A549 (cell line): ENCODE data around the gene TTC28. TPM values are rescaled to one million over a fixed set of nuclear protein-coding genes. Genes with fewer than 3 reads are reported as not detected.

Experiments used
- ATAC-seq, 2 experiments: fragments of 200-7000 bp in 1 of 2; fragments of >200 bp in 1 of 2; cut with Nextera tagmentation in 1 of 2; cut with Tn5 transposase in 1 of 2; 3 replicates each; pipeline versions ENCODE4 v1.8.0 to v1.9.1; 2018 to 2020; ENCODE audit warnings: mild to moderate bottlenecking in 1 of 2, moderate library complexity in 1 of 2
- CTCF ChIA-PET: fragments of 300-600 bp; sonication (Branson Sonifier 250); formaldehyde crosslinking; extraction: SDS; loops from one replicate; lab custom pipeline; 2021; ENCODE audit warnings: antibody characterized with exemption, inconsistent platforms; lab: Yijun Ruan, JAX
- POLR2A ChIA-PET: fragments of 350-600 bp; formaldehyde crosslinking; extraction: SDS; loops from one replicate; lab custom pipeline; 2021; ENCODE audit warnings: antibody characterized with exemption, inconsistent platforms; lab: Yijun Ruan, JAX
- DNase-seq, 2 experiments: peaks; one replicate each; pipeline versions ENCODE4 v3.0.0 to v3.0.0-alpha.2; 2011 to 2016; ENCODE audit warnings: low read depth in 1 of 2, low spot score in 1 of 2
- FAIRE-seq: peaks from 2 replicates; lab custom pipeline; 2011; peaks lifted over from hg19 to GRCh38; lab: Jason Lieb, UNC
- H3K27ac ChIP-seq, 2 experiments: fragments of >200 bp; sonication (Bioruptor Twin); formaldehyde crosslinking; 3 replicates each; pipeline ENCODE4 v1.5.1; 2016 to 2017
- H3K4me1 ChIP-seq: fragments of >200 bp; sonication (Bioruptor Twin); formaldehyde crosslinking; 3 replicates; pipeline ENCODE4 v1.6.1; 2016
- H3K4me2 ChIP-seq: fragments of >200 bp; sonication (Bioruptor Twin); formaldehyde crosslinking; 3 replicates; pipeline ENCODE4 v1.6.1; 2016
- H3K4me3 ChIP-seq: fragments of >200 bp; sonication (Bioruptor Twin); formaldehyde crosslinking; 3 replicates; pipeline ENCODE4 v1.5.1; 2016
- H3K9me3 ChIP-seq: fragments of >200 bp; sonication (Bioruptor Twin); formaldehyde crosslinking; 3 replicates; pipeline ENCODE4 v1.6.1; 2016
- ATOH8 ChIP-seq: fragments of 250-450 bp; sonication (Bioruptor Pico); IDR thresholded peaks from 2 replicates; pipeline ENCODE4 v1.5.0; 2020; ENCODE audit warnings: low read depth, mild to moderate bottlenecking, moderate library complexity
- CBX2 ChIP-seq: fragments of 200-600 bp; sonication (generic); IDR thresholded peaks from 2 replicates; pipeline ENCODE4 v1.6.1; 2016; ENCODE audit warnings: low read depth, mild to moderate bottlenecking, borderline replicate concordance
- CBX8 ChIP-seq: fragments of 200-600 bp; sonication (generic); IDR thresholded peaks from 2 replicates; pipeline ENCODE4 v1.6.1; 2016
- CEBPB ChIP-seq, 2 experiments: fragments of >200 bp in 1 of 2; sonication (Bioruptor Twin) in 1 of 2; formaldehyde crosslinking in 1 of 2; IDR thresholded peaks; 2 replicates each; pipeline ENCODE4 v1.6.1; 2012 to 2016
- CHD2 ChIP-seq: fragments of 150-350 bp; IDR thresholded peaks from 2 replicates; pipeline ENCODE4 v1.6.1; 2014; ENCODE audit warnings: low read length; ENCODE audit not compliant: partially characterized antibody
- CHD4 ChIP-seq: fragments of 200-600 bp; sonication (generic); IDR thresholded peaks from 2 replicates; pipeline ENCODE4 v1.6.1; 2016; ENCODE audit warnings: antibody characterized with exemption, mild to moderate bottlenecking, borderline replicate concordance
- EHF ChIP-seq: fragments of 250-450 bp; sonication (Bioruptor Pico); IDR thresholded peaks from 2 replicates; pipeline ENCODE4 v1.5.0; 2020; ENCODE audit warnings: mild to moderate bottlenecking
- EHMT2 ChIP-seq: fragments of 200-600 bp; sonication (generic); IDR thresholded peaks from 2 replicates; pipeline ENCODE4 v1.6.1; 2016; ENCODE audit warnings: antibody characterized with exemption, low read depth, mild to moderate bottlenecking, moderate library complexity
- ELK1 ChIP-seq: fragments of 150-350 bp; IDR thresholded peaks from 2 replicates; pipeline ENCODE4 v1.6.1; 2014; ENCODE audit warnings: low read depth, mild to moderate bottlenecking, low read length
- ESRRA ChIP-seq: fragments of 150-350 bp; IDR thresholded peaks from 2 replicates; pipeline ENCODE4 v1.6.1; 2014; ENCODE audit warnings: mild to moderate bottlenecking, low read length, borderline replicate concordance
- KDM1A ChIP-seq: fragments of 200-600 bp; sonication (generic); IDR thresholded peaks from 2 replicates; pipeline ENCODE4 v1.6.1; 2016; ENCODE audit warnings: low read depth, mild to moderate bottlenecking
- NFE2L2 ChIP-seq: fragments of 150-350 bp; conservative IDR thresholded peaks from 2 replicates; pipeline ENCODE4 v1.6.1; 2014; ENCODE audit warnings: low read length
- PBX3 ChIP-seq: IDR thresholded peaks from 2 replicates; pipeline ENCODE4 v1.6.1; 2012
- PHF8 ChIP-seq: fragments of 200-600 bp; sonication (generic); IDR thresholded peaks from 2 replicates; pipeline ENCODE4 v1.6.1; 2016; ENCODE audit warnings: low read depth, mild to moderate bottlenecking, antibody characterized with exemption, moderate library complexity, borderline replicate concordance
- POLR2A ChIP-seq: IDR thresholded peaks from 2 replicates; pipeline ENCODE4 v1.6.1; 2012; ENCODE audit warnings: mild to moderate bottlenecking, low read length
- POLR2AphosphoS2 ChIP-seq: conservative IDR thresholded peaks from 2 replicates; pipeline ENCODE4 v1.6.1; 2012; ENCODE audit warnings: low read length, improper control_type of control experiment, inconsistent platforms
- RAD21 ChIP-seq, 2 experiments: fragments of >200 bp in 1 of 2; sonication (Bioruptor Twin) in 1 of 2; formaldehyde crosslinking in 1 of 2; IDR thresholded peaks in 1 of 2; conservative IDR thresholded peaks in 1 of 2; 2 replicates in 1 of 2; 3 replicates in 1 of 2; pipeline ENCODE4 v1.6.1; 2012 to 2018; ENCODE audit warnings: inconsistent platforms in 1 of 2
- RFX5 ChIP-seq: fragments of 450-650 bp; IDR thresholded peaks from 2 replicates; pipeline ENCODE4 v1.7.1; 2014; ENCODE audit warnings: antibody characterized with exemption, mild to moderate bottlenecking, moderate library complexity
- TFCP2L1 ChIP-seq: fragments of 250-450 bp; sonication (Bioruptor Pico); IDR thresholded peaks from 2 replicates; pipeline ENCODE4 v1.5.0; 2021; ENCODE audit warnings: mild to moderate bottlenecking
- ZNF302 ChIP-seq: fragments of 250-450 bp; sonication (Bioruptor Pico); IDR thresholded peaks from 2 replicates; pipeline ENCODE4 v1.9.0; 2021; ENCODE audit warnings: inconsistent platforms, mild to moderate bottlenecking, moderate library complexity
- WGBS: methylation state at CpG from one replicate; pipeline ENCODE4 v1.1.6; 2017; ENCODE audit errors: missing lambda C conversion rate; 5-methylcytosine and 5-hydroxymethylcytosine counted together
- polyA plus RNA-seq, 4 experiments: library from polyadenylated mRNA; depleted of rRNA in 3 of 4; stranded (reverse); fragments of >200 nt; fragmentation: RNase III in 1 of 4; extraction: RNeasy Plus Mini Kit Qiagen cat#74134 plus additional on column Dnase treatment in 1 of 4; gene quantifications; 2 replicates in 3 of 4; 3 replicates in 1 of 4; pipeline ENCODE4 v1.2.3, GENCODE V29; 2011 to 2017

TTC28 gene
- polyA plus RNA-seq, 2 of the 4 experiments (the other 2 are of a cell fraction), result 2.6 to 3.8 TPM

- H3K9me3 ChIP-seq, result no peaks in the 10 kb centered on the region
- H3K27ac ChIP-seq, result no peak overlapping the region
- H3K4me3 ChIP-seq, result no peak overlapping the region
- CTCF ChIA-PET, result no interaction called here
- DNase-seq (no peak), ATAC-seq (no peak), FAIRE-seq (no peak)
- WGBS, result 81% methylated on average over 2 of the region's 2 CpGs
- no peak for TF ChIP-seq PBX3
- no peak for TF ChIP-seq ESRRA
- TF ChIP-seq CHD4, result no peak
- TF ChIP-seq RFX5, result no peak
- TF ChIP-seq EHF (CRISPR knock-in tag), result no peak
- POLR2A ChIA-PET, result no interaction called here
- H3K4me1 ChIP-seq, result peaks cover 12% of the 10 kb centered on the region
- no peak overlapping the region for H3K4me2 ChIP-seq
These were observed 270.9 kb downstream of the TTC28 start for GRCh38 chr22:28408709-28409108.

- POLR2A ChIA-PET, result no interaction called here
- ATAC-seq (no peak), DNase-seq (no peak), FAIRE-seq (no peak)
- no peak overlapping the region for H3K27ac ChIP-seq
- no peak overlapping the region for H3K4me2 ChIP-seq
- no peaks in the 10 kb centered on the region for H3K9me3 ChIP-seq
- H3K4me1 ChIP-seq, result peaks cover 9% of the 10 kb centered on the region; the same call in 2 of the 3 replicates
- TF ChIP-seq ELK1 (no peak), NFE2L2 (no peak), ESRRA (no peak), EHMT2 (no peak), CHD4 (no peak), PBX3 (no peak), ZNF302 (CRISPR knock-in tag) (no peak), CBX8 (no peak), POLR2A (no peak), KDM1A (no peak), ATOH8 (CRISPR knock-in tag) (no peak), TFCP2L1 (CRISPR knock-in tag) (no peak), CEBPB (IDR thresholded peaks at IDR 0.05) (no peak), CBX2 (no peak), CHD2 (no peak), PHF8 (no peak)
- CTCF ChIA-PET, result no interaction called here
- 88% methylated on average over 4 of the region's 4 CpGs for WGBS
- H3K4me3 ChIP-seq, result no peak overlapping the region
These were observed 272.0 kb downstream of the TTC28 start for GRCh38 chr22:28407645-28408044.

- no peak for DNase-seq
- H3K4me3 ChIP-seq, result no peak overlapping the region
- FAIRE-seq, result no peak
- no peak overlapping the region for H3K27ac ChIP-seq
- ATAC-seq, result no peak
- 92% methylated on average over 3 of the region's 3 CpGs for WGBS
- H3K4me2 ChIP-seq, result no peak overlapping the region
- H3K9me3 ChIP-seq, result no peaks in the 10 kb centered on the region
- ChIA-PET CTCF (interaction anchor here (0.8 kb wide), 1 partner anchor 423 kb away, joined by 3 read pairs; no protein-coding TSS in a partner anchor), POLR2A (no interaction called here)
- no peak for TF ChIP-seq POLR2AphosphoS2
- no peak for TF ChIP-seq RAD21 (conservative IDR thresholded peaks at IDR 0.05 in 1 of 2, IDR thresholded peaks at IDR 0.05 in 1 of 2)
- TF ChIP-seq PBX3, result no peak
- no peak for TF ChIP-seq ESRRA
- H3K4me1 ChIP-seq, result peaks cover 9% of the 10 kb centered on the region; the same call in 2 of the 3 replicates
These were observed 273.4 kb downstream of the TTC28 start for GRCh38 chr22:28406246-28406645.
